GM12801 (cell line): ENCODE results near the gene SBF2.

ENCODE experiments used
- TF ChIP-seq, protein P1 (sequence below): IDR thresholded peaks from one replicate; pipeline ENCODE4 v1.5.1; 2011; ENCODE audit warnings: control low read depth; ENCODE audit not compliant: insufficient read length; ENCODE audit errors: extremely low read depth

Gene SBF2

DNA sequence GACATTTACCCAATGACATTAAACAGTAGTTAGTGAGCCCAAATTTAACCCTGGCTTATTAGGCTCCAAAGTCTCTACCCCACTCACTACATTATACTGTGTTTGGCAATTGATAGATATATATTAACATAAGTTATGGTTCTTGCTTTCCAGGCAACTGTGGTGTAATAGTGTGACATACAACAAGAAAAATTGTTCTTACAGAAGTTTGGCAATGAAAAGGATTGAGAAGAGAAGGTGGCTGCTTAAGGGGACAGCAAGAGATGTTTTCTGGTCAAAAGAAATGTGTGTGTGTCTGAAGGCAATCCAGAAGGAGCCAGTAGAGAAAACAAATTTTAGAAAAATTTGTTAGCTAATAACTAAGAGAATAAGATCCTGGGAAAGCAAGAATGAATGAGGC is 497.8 kb downstream of the SBF2 start:
- TF ChIP-seq, protein P1, sequence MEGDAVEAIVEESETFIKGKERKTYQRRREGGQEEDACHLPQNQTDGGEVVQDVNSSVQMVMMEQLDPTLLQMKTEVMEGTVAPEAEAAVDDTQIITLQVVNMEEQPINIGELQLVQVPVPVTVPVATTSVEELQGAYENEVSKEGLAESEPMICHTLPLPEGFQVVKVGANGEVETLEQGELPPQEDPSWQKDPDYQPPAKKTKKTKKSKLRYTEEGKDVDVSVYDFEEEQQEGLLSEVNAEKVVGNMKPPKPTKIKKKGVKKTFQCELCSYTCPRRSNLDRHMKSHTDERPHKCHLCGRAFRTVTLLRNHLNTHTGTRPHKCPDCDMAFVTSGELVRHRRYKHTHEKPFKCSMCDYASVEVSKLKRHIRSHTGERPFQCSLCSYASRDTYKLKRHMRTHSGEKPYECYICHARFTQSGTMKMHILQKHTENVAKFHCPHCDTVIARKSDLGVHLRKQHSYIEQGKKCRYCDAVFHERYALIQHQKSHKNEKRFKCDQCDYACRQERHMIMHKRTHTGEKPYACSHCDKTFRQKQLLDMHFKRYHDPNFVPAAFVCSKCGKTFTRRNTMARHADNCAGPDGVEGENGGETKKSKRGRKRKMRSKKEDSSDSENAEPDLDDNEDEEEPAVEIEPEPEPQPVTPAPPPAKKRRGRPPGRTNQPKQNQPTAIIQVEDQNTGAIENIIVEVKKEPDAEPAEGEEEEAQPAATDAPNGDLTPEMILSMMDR = no peak

DNA sequence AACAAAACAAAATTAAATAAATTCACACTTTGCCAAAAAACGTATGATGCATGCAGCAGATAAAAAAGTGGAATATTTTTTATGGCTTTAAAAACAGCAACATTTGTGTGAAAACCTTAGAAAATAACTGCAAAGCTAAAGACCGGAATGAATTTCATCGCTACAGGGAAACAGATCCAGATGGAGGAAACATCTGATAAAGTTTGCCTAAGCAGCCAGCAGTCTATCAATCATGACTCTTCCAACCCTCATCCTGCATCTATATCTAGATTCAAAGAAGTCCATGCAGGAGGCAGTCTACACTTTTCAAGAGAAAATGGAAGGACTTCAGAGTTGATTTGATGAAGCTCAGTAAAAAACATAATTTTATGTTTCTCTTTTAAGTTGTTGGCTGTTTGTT is 503.3 kb downstream of the SBF2 start:
- TF ChIP-seq, protein P1 = no peak

DNA sequence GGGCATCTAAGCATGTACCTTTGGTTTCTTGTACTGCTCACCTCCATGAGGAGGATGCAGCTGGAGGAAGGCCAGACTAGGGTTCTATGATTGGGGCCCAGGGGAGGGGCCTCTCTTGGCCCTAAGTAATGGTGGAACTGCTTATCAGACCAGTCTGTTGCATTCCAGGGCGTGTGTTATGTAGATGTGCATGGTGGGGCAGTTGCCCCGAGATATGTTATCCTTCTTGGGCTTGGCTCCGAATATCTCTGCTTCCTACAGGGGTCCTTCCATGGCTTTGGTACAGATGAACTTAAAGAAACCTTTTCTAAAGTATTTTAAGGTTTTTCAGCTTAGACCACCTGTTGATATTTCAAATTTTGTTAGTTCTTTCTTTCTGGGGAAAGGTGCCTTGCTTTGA is 504.1 kb downstream of the SBF2 start:
- TF ChIP-seq, protein P1 = no peak

DNA sequence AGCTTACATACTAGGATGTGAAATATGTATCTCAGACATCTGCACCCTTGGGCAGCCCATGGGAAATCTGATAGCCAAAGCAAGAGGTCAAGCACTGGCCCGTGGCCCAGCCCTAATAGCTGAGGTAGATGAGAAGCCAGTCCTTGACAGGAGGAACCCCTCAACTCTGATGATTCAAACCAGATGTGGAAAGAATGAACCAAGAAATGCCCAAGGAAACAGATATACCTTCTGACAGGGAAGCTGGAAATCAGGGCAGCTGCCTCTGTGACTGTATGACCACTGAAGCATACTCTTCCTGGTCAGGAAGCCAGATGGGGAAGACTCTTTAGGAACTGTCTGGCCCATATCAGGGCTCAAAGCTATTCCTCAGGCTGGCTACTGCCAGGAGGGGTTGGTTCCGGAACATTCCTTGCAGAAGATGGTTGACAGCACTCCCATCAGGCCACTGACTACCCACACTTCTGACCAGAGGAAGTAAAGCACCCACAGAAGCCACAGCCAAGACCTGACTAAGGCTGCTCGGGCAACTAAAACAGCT is 506.0 kb downstream of the SBF2 start:
- TF ChIP-seq, protein P1 = no peak

DNA sequence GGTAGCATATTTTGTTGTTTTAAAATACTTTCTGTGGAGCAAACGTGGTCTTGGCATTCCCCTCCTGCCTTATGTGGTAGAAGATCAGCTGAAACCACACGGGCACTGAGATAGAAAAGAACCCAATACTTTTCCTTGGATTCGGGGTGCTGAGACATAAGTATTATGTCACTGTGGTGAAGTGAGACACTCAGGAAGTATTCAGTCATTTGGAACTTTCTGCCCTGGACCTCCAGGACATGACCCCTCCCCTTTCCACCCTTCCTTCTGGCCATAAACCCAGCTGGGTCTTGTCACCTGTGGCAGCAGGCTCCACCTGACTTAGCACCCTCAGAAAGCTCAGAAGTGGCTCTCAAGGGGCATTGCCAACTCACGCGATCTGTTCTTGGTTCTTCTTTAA is 506.8 kb downstream of the SBF2 start:
- TF ChIP-seq, protein P1 = no peak

DNA sequence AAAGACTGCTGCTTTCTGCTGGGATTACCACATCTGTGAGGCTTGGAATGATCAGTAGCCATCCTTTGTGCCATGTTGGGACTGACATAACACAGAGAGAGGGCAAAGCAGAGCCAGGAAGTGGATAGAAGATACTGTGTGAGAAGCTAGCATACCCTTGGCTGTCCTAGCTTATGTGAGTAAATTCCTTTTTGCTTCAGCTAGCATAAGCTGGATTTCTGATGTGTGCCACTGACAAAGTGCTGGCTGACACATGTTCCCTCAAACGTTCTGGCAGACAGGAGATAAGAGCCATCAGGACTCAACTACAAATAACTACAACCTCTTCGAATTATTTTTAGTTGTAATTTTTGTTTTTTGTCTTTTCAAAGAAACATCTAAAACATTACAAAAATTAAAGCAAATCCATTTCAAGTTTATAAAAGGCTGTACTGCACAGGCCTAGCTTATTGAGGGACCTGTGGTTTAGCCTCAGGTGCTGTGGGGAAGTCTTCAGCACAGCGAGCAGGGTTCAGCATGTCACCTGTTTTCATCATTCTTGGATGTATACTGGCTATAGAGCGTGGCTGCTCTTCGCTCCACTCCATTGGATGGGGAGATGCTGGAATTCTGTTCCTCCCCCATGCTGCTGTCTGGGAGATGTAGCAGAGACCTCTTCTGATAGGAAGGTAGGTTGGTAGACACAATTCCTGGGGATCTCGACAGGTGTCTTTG is 509.3 kb downstream of the SBF2 start:
- TF ChIP-seq, protein P1 = no peak

DNA sequence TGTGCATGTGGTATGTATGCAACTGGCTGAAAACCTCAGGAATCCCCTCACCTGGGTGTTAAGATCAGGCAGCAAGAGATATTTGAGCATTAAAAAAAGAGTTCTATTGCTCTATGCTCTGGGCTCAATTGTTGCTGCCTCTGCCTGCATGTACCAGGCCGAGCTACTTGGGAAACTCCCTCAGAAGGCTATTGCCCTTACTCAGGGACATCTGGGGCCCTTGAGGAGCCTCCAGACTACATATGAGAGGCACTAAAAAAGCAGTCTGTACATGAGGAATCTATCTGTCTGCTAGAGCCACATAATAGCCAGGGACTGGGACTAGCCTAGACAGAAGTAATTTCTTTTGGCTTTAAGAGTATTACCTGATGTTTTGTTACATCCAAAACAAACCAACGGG is 510.0 kb downstream of the SBF2 start:
- TF ChIP-seq, protein P1 = no peak

DNA sequence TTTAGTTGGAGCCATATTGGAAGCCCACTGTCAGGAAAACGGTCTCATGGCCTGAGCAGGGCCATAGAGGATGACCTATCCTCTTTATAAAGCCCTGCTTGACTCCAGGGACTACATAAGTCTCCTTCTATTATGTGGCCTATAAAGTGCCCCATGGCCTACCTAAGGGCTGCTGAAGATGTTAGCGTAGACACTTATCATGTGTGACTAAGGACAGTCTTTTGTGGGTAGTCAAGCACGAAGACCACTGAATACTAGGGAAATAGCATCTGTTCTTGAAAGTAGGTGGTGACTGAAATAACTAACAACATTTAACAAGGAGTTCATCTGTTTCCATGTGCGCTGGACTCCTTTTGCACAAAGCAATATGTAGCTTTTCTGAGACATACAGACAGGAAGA is 513.1 kb downstream of the SBF2 start:
- TF ChIP-seq, protein P1 = no peak
